ENCODE data around the gene MICAL3.
"Not testable (repeated sequence)": the region's sequence is repeated elsewhere in the genome, so short reads cannot be mapped to it uniquely, and the experiment has no call there.

The MICAL3 gene

DNA sequence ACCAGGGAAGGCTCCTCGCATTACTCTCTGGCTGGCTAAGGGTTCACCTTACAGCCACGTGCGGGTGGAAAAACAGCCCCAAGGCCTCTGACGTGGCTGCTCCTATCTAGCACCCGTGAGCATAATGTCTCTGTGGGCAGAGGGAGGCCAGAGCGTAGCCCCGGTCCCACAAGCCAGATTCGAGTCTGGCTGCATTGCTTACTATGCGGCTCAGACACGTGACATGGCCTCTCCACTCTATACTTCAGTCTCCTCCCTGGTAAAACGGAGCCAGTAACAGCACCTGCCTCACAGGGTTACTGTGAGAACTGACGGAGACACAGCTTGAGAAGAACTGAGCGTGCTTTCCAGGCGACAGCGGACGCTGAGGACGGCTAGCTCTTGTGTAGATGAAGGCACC lies 144.3 kb downstream of the MICAL3 start:
- Mint-ChIP-seq H3K27ac (ENCODE audit: low read depth) (no peak overlapping the region), H3K4me3 (no peak overlapping the region), H3K4me1 (peaks cover 6% of the 10 kb centered on the region), H3K36me3 (ENCODE audit: insufficient read depth) (peaks cover 10% of the 10 kb centered on the region), H3K9me3 (no peaks in the 10 kb centered on the region), H3K27me3 (no peaks in the 10 kb centered on the region)
- DNase-seq (ENCODE audit: low spot score in 2 of 2) (no peak), ATAC-seq (replicated peaks; ENCODE audit: extremely low read depth, poor library complexity, severe bottlenecking) (no peak)

DNA sequence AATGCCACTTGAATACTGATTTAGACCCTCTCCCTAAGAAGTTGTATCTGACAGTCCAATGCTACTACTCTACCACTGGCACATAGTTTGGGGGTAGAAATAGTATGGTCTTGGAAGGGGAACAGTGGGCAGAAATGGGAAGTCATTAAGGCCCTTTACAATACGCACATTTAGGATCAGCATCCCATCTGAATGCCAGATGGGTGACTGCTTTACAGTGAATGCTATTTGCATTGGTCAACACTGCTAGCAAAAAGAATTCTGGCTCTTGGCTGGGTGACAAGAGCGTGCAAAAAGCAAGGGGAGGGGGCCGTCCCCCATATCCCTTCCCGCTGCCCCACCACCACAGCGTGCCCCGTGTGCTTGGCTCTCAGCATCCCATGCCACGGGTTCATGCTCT lies 145.4 kb downstream of the MICAL3 start:
- Mint-ChIP-seq H3K9me3 (no peaks in the 10 kb centered on the region), H3K36me3 (ENCODE audit: insufficient read depth) (peaks cover 11% of the 10 kb centered on the region), H3K27ac (ENCODE audit: low read depth) (no peak overlapping the region), H3K4me3 (no peak overlapping the region), H3K27me3 (no peaks in the 10 kb centered on the region), H3K4me1 (peaks cover 6% of the 10 kb centered on the region)
- DNase-seq (ENCODE audit: low spot score in 2 of 2) (no peak), ATAC-seq (replicated peaks; ENCODE audit: extremely low read depth, poor library complexity, severe bottlenecking) (no peak)

DNA sequence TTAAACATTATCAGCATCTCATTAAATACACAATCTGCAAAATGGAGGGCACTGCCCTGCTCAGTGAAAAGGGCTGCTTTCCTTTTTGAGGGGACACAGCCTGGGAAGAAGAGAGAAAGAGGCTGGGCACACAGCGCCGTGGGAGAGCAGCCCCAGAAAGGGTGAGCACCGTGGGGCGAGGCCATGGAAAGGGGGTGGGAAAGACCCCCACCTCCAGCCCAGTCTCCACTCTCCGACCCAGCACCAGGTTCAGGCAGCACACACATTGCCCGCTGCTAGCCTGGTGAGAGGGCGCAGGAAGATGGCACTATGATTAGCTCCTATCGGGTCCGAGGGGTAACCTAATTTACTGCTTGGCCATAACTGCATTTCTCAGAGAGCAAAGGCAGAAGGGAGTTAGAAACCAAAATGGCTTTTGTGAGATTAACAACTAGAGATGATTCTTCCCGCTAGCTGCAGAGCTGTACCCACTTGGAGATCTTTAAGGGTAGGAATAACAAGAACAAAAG lies 146.1 kb downstream of the MICAL3 start:
- Mint-ChIP-seq H3K27ac (ENCODE audit: low read depth) (peak overlapping the region; percentile 75), H3K4me3 (no peak overlapping the region), H3K9me3 (no peaks in the 10 kb centered on the region), H3K36me3 (ENCODE audit: insufficient read depth) (peaks cover 11% of the 10 kb centered on the region), H3K4me1 (peaks cover 6% of the 10 kb centered on the region), H3K27me3 (no peaks in the 10 kb centered on the region)
- no peak for DNase-seq (ENCODE audit: low spot score in 2 of 2)
- no peak for ATAC-seq (replicated peaks; ENCODE audit: extremely low read depth, poor library complexity, severe bottlenecking)

DNA sequence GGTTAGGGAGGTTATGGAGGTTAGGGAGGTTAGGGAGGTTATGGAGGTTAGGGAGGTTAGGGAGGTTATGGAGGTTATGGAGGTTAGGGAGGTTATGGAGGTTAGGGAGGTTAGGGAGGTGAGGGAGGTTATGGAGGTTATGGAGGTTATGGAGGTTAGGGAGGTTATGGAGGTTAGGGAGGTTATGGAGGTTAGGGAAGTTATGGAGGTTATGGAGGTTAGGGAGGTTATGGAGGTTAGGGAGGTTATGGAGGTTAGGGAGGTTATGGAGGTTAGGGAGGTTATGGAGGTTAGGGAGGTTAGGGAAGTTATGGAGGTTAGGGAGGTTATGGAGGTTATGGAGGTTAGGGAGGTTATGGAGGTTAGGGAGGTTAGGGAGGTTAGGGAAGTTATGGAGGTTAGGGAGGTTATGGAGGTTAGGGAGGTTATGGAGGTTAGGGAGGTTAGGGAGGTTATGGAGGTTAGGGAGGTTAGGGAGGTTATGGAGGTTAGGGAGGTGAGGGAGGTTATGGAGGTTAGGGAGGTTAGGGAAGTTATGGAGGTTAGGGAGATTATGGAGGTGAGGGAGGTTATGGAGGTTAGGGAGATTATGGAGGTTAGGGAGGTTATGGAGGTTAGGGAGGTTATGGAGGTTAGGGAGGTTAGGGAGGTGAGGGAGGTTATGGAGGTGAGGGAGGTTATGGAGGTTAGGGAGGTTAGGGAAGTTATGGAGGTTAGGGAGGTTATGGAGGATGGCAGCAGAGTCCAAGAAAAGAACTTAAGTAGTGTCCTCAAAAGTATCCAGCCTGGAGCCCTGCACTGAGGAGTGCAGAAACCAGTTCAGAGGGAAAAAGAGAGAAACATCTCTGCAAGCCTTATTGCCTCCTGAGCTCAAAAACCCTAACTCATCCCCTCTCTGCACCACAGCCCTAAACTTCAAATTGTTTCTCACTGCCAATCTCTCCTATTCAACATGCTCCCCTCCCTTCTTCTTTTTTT lies 147.2 kb downstream of the MICAL3 start:
- H3K4me3 Mint-ChIP-seq; DNase-seq (ENCODE audit: low spot score in 2 of 2); ATAC-seq (replicated peaks; ENCODE audit: extremely low read depth, poor library complexity, severe bottlenecking); H3K4me1 Mint-ChIP-seq; H3K9me3 Mint-ChIP-seq; H3K27me3 Mint-ChIP-seq: not testable (repeated sequence)
- peaks cover 16% of the 10 kb centered on the region for H3K36me3 Mint-ChIP-seq (ENCODE audit: insufficient read depth)
- H3K27ac Mint-ChIP-seq (ENCODE audit: low read depth): peak overlapping the region; percentile 75

DNA sequence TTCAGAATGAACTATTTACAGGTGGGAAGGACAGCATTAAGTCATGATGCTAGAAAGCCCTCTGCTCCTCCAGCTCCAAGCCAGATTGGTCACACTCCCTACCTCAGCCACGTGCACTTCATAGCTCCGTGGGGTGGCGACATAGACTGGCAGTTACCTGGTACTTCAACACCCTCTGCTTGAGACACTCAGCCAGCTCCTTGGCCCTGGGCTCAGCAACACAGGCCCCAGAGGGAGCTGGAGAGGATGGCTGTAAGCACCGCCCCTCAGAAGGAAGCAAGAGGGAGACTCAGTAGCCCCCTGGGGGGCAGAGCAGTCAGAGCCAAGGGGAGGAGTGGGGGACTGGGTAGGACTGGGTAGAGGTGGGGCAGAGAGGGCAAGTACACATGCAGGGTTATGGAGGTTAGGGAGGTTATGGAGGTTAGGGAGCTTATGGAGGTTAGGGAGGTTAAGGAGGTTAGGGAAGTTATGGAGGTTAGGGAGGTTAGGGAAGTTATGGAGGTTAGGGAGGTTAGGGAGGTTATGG lies 148.0 kb downstream of the MICAL3 start:
- Mint-ChIP-seq H3K9me3 (no peaks in the 10 kb centered on the region), H3K27me3 (no peaks in the 10 kb centered on the region), H3K4me1 (no peaks in the 10 kb centered on the region), H3K4me3 (no peak overlapping the region), H3K36me3 (ENCODE audit: insufficient read depth) (peaks cover 18% of the 10 kb centered on the region), H3K27ac (ENCODE audit: low read depth) (no peak overlapping the region)
- DNase-seq (ENCODE audit: low spot score in 2 of 2) (no peak), ATAC-seq (replicated peaks; ENCODE audit: extremely low read depth, poor library complexity, severe bottlenecking) (no peak)

DNA sequence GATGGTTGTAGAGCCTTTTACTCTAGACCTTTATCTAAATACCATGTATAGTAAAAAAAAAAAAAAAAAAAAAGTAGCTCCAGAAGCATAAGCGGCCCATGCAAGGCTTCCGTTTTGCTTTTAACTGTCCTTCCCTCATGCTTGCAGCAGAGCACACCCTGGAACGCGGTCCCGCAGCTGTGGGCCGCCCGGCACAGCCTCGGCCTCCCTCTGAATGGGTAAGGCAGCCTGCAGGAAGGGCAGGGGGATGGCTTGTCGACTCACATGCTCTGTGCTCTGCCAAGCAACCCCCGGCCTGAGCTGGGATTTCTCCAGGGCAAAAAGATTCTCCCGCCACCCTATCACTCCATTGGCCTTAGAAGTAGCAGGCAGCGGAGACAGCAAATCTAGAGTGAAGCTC lies 148.7 kb downstream of the MICAL3 start:
- Mint-ChIP-seq H3K4me3 (no peak overlapping the region), H3K9me3 (no peaks in the 10 kb centered on the region), H3K36me3 (ENCODE audit: insufficient read depth) (peaks cover 16% of the 10 kb centered on the region), H3K4me1 (no peaks in the 10 kb centered on the region), H3K27ac (ENCODE audit: low read depth) (no peak overlapping the region), H3K27me3 (no peaks in the 10 kb centered on the region)
- ATAC-seq (replicated peaks; ENCODE audit: extremely low read depth, poor library complexity, severe bottlenecking) (no peak), DNase-seq (ENCODE audit: low spot score in 2 of 2) (no peak)

DNA sequence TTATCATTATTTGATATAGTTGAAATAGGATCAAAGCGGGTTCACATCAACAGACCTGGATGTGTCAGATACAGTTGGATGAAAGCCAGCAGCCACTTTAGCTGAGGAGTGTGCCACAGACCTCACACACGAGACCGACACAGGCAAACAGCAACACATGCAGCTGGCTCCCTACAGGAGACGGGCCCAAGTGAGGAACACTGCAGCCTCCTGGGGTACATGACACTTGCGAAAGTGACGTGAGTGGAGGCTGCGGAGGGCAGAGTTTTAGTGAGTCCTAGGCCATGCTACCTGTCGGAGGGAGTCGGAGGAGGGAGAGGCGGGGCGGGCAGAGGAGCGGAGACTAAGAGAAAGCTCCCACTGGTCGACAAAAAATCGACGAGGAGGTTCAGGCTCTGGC lies 149.2 kb downstream of the MICAL3 start:
- Mint-ChIP-seq H3K27ac (ENCODE audit: low read depth) (no peak overlapping the region), H3K9me3 (no peaks in the 10 kb centered on the region), H3K36me3 (ENCODE audit: insufficient read depth) (peaks cover 17% of the 10 kb centered on the region), H3K4me3 (no peak overlapping the region), H3K4me1 (no peaks in the 10 kb centered on the region), H3K27me3 (no peaks in the 10 kb centered on the region)
- ATAC-seq (replicated peaks; ENCODE audit: extremely low read depth, poor library complexity, severe bottlenecking) (no peak), DNase-seq (ENCODE audit: low spot score in 2 of 2) (no peak)

DNA sequence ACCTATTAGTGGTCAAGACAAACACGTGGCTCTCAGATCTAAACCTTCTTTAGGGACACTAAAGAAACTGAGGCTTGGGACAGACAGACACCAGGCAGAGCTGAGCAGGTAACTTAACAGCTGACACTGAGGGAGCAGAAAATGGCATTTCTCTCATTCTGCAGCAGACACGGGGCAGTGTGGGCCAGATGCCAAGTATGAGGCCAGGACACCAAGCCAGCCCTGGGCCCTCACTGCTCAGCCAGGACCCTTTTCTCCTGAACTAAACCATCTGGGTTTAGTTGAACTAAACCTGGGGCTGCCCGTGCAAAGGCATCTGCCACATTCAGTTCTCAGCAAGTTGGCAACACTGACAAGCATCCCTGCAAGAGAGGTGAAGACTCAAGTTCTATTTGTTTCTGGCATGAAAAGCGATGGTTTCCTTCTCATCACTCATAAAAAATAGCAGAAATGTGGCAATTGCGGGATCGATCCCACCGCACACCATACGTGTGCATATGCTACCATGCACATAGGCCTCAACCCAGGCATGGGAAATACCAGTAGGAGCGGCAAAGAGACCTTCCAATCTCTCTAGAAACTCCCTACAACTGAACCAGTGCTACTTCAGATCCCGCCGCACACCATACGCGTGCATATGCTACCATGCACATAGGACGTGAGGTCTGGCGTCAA lies 150.0 kb downstream of the MICAL3 start:
- Mint-ChIP-seq H3K27ac (ENCODE audit: low read depth) (no peak overlapping the region), H3K4me1 (no peaks in the 10 kb centered on the region), H3K4me3 (no peak overlapping the region), H3K36me3 (ENCODE audit: insufficient read depth) (peaks cover 14% of the 10 kb centered on the region), H3K9me3 (no peaks in the 10 kb centered on the region), H3K27me3 (no peaks in the 10 kb centered on the region)
- no peak for ATAC-seq (replicated peaks; ENCODE audit: extremely low read depth, poor library complexity, severe bottlenecking)
- DNase-seq (ENCODE audit: low spot score in 2 of 2): no peak

DNA sequence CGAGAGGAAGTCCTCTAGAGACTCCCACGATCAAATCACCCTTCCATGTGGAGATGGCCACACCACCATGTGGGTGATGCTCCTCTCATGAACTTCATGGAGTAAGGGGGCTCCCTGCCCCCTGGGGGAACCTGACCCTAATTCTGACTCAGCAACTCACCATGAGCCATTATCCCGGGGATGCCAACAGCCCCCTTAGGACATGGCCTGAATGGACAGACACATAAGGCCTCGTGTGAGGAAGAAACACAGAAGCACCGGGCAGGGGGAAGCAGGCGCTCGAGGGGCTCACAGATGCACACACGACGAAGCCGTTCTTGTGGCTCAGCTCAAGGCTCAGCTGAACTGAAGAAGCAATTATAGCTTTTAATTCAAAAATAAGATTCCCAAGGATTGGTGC lies 150.6 kb downstream of the MICAL3 start:
- H3K4me1 Mint-ChIP-seq: no peaks in the 10 kb centered on the region
- H3K4me3 Mint-ChIP-seq: no peak overlapping the region
- no peak overlapping the region for H3K27ac Mint-ChIP-seq (ENCODE audit: low read depth)
- H3K36me3 Mint-ChIP-seq (ENCODE audit: insufficient read depth): peaks cover 17% of the 10 kb centered on the region
- no peak for DNase-seq (ENCODE audit: low spot score in 2 of 2)
- no peaks in the 10 kb centered on the region for H3K27me3 Mint-ChIP-seq
- ATAC-seq (replicated peaks; ENCODE audit: extremely low read depth, poor library complexity, severe bottlenecking): no peak
- H3K9me3 Mint-ChIP-seq: no peaks in the 10 kb centered on the region

DNA sequence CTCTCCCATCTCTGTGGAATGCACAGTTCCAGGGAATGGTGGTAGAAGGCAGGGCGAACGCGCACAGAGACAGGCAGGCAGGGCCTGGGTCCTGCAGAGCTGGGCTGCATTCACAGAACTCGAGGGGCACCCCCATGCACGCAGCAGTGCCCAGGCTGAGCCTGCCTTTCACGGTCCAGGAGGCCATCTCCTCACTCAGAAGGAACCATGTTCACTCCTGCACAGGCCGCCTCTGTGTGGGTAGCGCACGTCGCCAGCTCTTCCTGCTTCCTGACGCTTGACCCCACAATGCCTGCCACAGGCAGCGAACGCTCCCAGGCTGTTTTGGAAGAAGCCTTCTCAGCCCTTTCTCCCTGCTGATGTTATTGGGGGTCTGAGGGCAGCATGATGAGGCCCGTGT lies 151.2 kb downstream of the MICAL3 start:
- H3K9me3 Mint-ChIP-seq: no peaks in the 10 kb centered on the region
- no peak for ATAC-seq (replicated peaks; ENCODE audit: extremely low read depth, poor library complexity, severe bottlenecking)
- no peak overlapping the region for H3K4me3 Mint-ChIP-seq
- peaks cover 16% of the 10 kb centered on the region for H3K36me3 Mint-ChIP-seq (ENCODE audit: insufficient read depth)
- no peaks in the 10 kb centered on the region for H3K27me3 Mint-ChIP-seq
- DNase-seq (ENCODE audit: low spot score in 2 of 2): no peak
- H3K27ac Mint-ChIP-seq (ENCODE audit: low read depth): no peak overlapping the region
- no peaks in the 10 kb centered on the region for H3K4me1 Mint-ChIP-seq

DNA sequence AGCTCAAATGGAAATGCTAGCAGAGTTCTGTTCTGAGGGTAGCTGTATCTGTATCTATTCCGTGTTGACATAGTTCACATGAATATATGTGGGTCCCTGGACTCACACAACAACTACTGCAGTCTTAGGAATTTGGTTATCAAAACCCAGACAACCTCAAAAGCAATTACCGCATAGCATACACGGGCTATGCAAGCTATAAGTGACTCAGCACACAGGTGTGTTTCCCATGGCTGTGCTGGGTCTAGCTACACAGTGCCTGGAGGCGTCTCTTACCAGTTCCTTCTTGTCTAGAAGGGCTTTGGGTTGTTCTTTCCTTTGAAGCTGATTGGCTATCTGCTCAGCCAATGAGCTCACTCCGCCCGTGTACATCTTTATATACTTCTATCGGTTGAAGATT lies 151.9 kb downstream of the MICAL3 start:
- Mint-ChIP-seq H3K27me3 (no peaks in the 10 kb centered on the region), H3K9me3 (no peaks in the 10 kb centered on the region), H3K4me1 (no peaks in the 10 kb centered on the region), H3K4me3 (no peak overlapping the region), H3K36me3 (ENCODE audit: insufficient read depth) (peaks cover 15% of the 10 kb centered on the region), H3K27ac (ENCODE audit: low read depth) (no peak overlapping the region)
- DNase-seq (ENCODE audit: low spot score in 2 of 2) (no peak), ATAC-seq (replicated peaks; ENCODE audit: extremely low read depth, poor library complexity, severe bottlenecking) (no peak)

DNA sequence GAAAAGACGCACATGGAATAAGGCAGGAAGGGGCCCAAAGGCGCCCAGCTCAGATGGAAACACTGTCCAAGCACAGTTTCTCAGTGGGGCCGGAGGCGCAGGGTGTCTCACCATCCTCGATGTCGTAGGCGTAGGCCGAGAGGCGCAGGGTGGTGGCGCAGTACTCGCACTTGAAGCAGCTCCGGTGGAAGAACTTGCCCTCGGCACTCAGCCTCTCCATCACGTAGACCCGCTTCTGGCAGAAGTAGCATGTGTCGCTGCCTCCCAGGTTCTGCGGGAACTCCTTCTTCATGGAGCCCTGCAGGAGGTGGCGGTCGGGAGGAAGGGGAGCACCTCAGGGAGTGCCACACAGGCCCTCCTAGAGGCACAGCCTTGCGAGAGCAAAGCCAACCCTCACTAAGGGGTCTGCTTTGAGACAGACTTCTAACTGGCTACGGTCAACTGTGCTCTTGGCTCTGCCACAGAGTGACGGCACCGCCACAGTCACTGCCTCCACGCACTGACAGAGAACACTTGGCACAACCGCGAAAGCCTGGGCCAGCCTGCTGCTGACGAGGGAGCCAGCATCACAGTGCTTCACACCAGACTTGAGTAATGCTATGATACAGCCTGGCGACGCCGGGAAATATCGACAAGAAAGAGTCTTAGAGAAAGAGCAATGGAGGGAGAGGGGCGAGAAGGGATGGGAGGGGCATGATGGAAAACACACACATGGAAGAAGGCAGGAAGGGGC lies 152.5 kb downstream of the MICAL3 start:
- H3K36me3 Mint-ChIP-seq (ENCODE audit: insufficient read depth): peaks cover 15% of the 10 kb centered on the region
- ATAC-seq (replicated peaks; ENCODE audit: extremely low read depth, poor library complexity, severe bottlenecking) (no peak), DNase-seq (ENCODE audit: low spot score in 2 of 2) (no peak)
- no peaks in the 10 kb centered on the region for H3K27me3 Mint-ChIP-seq
- H3K9me3 Mint-ChIP-seq: no peaks in the 10 kb centered on the region
- no peak overlapping the region for H3K27ac Mint-ChIP-seq (ENCODE audit: low read depth)
- H3K4me1 Mint-ChIP-seq: no peaks in the 10 kb centered on the region
- H3K4me3 Mint-ChIP-seq: no peak overlapping the region
